ENCODE results near the gene CDC14A.

DNA sequence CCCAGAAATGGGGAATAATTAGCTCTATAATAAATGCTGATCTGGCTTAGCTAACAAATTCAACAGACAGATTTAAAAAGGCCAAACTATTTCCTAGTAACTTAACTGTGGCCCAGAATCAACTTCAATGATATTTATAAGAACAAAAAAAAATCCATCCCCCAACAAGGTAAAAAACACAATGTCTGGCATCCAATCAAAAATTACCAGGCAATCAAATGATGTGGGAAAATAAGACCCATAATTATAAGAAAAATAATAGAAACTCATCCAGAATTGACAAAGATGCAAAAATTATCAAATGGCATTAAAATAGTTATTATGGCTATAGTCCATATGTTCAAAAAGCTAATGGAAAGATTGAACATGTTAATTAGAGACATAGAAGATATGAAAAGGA lies 42.4 kb upstream of the CDC14A start:
- TF ChIP-seq POLR2AphosphoS5 (IDR thresholded peaks at IDR 0.05; ENCODE audit: low read depth, low read length): no peak
- TF ChIP-seq, protein P1, sequence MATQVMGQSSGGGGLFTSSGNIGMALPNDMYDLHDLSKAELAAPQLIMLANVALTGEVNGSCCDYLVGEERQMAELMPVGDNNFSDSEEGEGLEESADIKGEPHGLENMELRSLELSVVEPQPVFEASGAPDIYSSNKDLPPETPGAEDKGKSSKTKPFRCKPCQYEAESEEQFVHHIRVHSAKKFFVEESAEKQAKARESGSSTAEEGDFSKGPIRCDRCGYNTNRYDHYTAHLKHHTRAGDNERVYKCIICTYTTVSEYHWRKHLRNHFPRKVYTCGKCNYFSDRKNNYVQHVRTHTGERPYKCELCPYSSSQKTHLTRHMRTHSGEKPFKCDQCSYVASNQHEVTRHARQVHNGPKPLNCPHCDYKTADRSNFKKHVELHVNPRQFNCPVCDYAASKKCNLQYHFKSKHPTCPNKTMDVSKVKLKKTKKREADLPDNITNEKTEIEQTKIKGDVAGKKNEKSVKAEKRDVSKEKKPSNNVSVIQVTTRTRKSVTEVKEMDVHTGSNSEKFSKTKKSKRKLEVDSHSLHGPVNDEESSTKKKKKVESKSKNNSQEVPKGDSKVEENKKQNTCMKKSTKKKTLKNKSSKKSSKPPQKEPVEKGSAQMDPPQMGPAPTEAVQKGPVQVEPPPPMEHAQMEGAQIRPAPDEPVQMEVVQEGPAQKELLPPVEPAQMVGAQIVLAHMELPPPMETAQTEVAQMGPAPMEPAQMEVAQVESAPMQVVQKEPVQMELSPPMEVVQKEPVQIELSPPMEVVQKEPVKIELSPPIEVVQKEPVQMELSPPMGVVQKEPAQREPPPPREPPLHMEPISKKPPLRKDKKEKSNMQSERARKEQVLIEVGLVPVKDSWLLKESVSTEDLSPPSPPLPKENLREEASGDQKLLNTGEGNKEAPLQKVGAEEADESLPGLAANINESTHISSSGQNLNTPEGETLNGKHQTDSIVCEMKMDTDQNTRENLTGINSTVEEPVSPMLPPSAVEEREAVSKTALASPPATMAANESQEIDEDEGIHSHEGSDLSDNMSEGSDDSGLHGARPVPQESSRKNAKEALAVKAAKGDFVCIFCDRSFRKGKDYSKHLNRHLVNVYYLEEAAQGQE (IDR thresholded peaks at IDR 0.05; ENCODE audit: insufficient read depth in 1 of 2, low read depth in 2 of 2, low read length in 2 of 2): no peak

Data from PFSK-1 (cell line).